B cell (primary cell): ENCODE results near the gene FBLN2. TPM values are rescaled to one million over a fixed set of nuclear protein-coding genes. Genes with fewer than 3 reads are reported as not detected.

Experiments
- ATAC-seq: fragments of 200-7000 bp; cut with Tn5 transposase; one replicate; pipeline ENCODE4 v1.10.0; 2021; ENCODE audit warnings: low read depth, mild to moderate bottlenecking, moderate number of reproducible peaks, moderate library complexity
- CTCF ChIA-PET: fragments of 350-600 bp; sonication (Branson Sonifier 250); formaldehyde crosslinking; loops from one replicate; lab custom pipeline; 2021; ENCODE audit warnings: antibody characterized with exemption, inconsistent platforms; lab: Charles Lee
- POLR2A ChIA-PET: fragments of 350-600 bp; sonication (Branson Sonifier 250); formaldehyde crosslinking; loops from one replicate; lab custom pipeline; 2021; ENCODE audit warnings: antibody characterized with exemption; lab: Charles Lee
- DNase-seq: peaks from one replicate; pipeline ENCODE4 v3.0.0; 2013
- H2AFZ ChIP-seq: 2 replicates; pipeline ENCODE4 v1.6.1; 2012; ENCODE audit warnings: mild to moderate bottlenecking, low read depth, low read length; ENCODE audit not compliant: insufficient read depth, poor library complexity, severe bottlenecking
- H3K27ac ChIP-seq, 2 donors: 1 replicate in 1 of 2; 2 replicates in 1 of 2; pipeline ENCODE4 v1.5.1; 2012 to 2013; ENCODE audit warnings: low read length in 2 of 2, mild to moderate bottlenecking in 2 of 2, moderate library complexity in 1 of 2
- H3K27me3 ChIP-seq, 4 experiments: fragments of 200-600 bp in 1 of 4; sonication (generic) in 1 of 4; replicated peaks in 1 of 4; 1 replicate in 2 of 4; 2 replicates in 2 of 4; pipeline versions ENCODE4 v1.6.1 to v1.7.0; 2013 to 2016; ENCODE audit warnings: low read length in 3 of 4, mild to moderate bottlenecking in 2 of 4, mixed read lengths in 1 of 4, moderate library complexity in 1 of 4; ENCODE audit not compliant: insufficient read depth in 4 of 4, control insufficient read depth in 3 of 4; ENCODE audit errors: control extremely low read depth in 1 of 4
- H3K36me3 ChIP-seq, 2 experiments: replicated peaks in 1 of 2; 1 replicate in 1 of 2; 2 replicates in 1 of 2; pipeline versions ENCODE4 v1.6.1 to v1.7.1; 2013; ENCODE audit warnings: low read length in 1 of 2; ENCODE audit not compliant: insufficient read depth in 2 of 2, control insufficient read depth in 1 of 2; ENCODE audit errors: control extremely low read depth in 1 of 2, extremely low read depth in 1 of 2
- H3K4me1 ChIP-seq, 2 donors: fragments of 200-600 bp in 1 of 2; sonication (generic) in 1 of 2; 1 replicate in 1 of 2; 2 replicates in 1 of 2; pipeline versions ENCODE4 v1.5.1 to v1.6.1; 2013 to 2017; ENCODE audit warnings: low read length in 2 of 2; ENCODE audit not compliant: control insufficient read depth in 2 of 2, insufficient read depth in 2 of 2
- H3K4me2 ChIP-seq: replicated peaks from 2 replicates; pipeline ENCODE3; 2012; ENCODE audit warnings: mild to moderate bottlenecking, low read depth, low read length; ENCODE audit not compliant: poor library complexity, severe bottlenecking
- H3K4me3 ChIP-seq, 5 experiments: fragments of 200-600 bp in 1 of 5; sonication (generic) in 1 of 5; 1 replicate in 3 of 5; 2 replicates in 2 of 5; pipeline versions ENCODE4 v1.5.1 to v1.7.0; 2011 to 2016; ENCODE audit warnings: low read length in 4 of 5, mild to moderate bottlenecking in 4 of 5, low read depth in 2 of 5, control low read depth in 1 of 5, moderate library complexity in 1 of 5; ENCODE audit not compliant: insufficient read depth in 1 of 5; ENCODE audit errors: control extremely low read depth in 1 of 5, extremely low read depth in 1 of 5
- H3K79me2 ChIP-seq: fragments of 200-600 bp; sonication (generic); one replicate; pipeline ENCODE4 v1.6.0; 2016; ENCODE audit warnings: low read length; ENCODE audit not compliant: control insufficient read depth, insufficient read depth
- H3K9ac ChIP-seq: fragments of 200-600 bp; sonication (generic); 2 replicates; pipeline ENCODE4 v1.6.1; 2017; ENCODE audit warnings: mild to moderate bottlenecking, low read length, moderate library complexity
- H3K9me3 ChIP-seq, 3 donors: one replicate each; pipeline versions ENCODE4 v1.6.1 to v1.7.1; 2013; ENCODE audit warnings: low read length in 2 of 3; ENCODE audit not compliant: control insufficient read depth in 2 of 3, insufficient read depth in 1 of 3; ENCODE audit errors: control extremely low read depth in 1 of 3
- H4K20me1 ChIP-seq: 2 replicates; pipeline ENCODE4 v1.6.0; 2012; ENCODE audit warnings: mild to moderate bottlenecking, low read length; ENCODE audit not compliant: insufficient read depth, control insufficient read depth, poor library complexity, severe bottlenecking
- H3K27ac Mint-ChIP-seq: one replicate; pipeline ENCODE4 v1.8.0; 2021; ENCODE audit warnings: mixed read lengths
- H3K27me3 Mint-ChIP-seq: one replicate; pipeline ENCODE4 v1.8.0; 2021; ENCODE audit warnings: mixed read lengths
- H3K4me1 Mint-ChIP-seq: one replicate; pipeline ENCODE4 v1.8.0; 2021; ENCODE audit warnings: mixed read lengths
- H3K4me3 Mint-ChIP-seq: one replicate; pipeline ENCODE4 v1.8.0; 2021; ENCODE audit warnings: mixed read lengths
- H3K9me3 Mint-ChIP-seq: one replicate; pipeline ENCODE4 v1.8.0; 2022; ENCODE audit warnings: mixed read lengths; ENCODE audit not compliant: insufficient read depth
- CTCF ChIP-seq: fragments of 200-600 bp; IDR thresholded peaks from one replicate; pipeline ENCODE4 v1.8.0; 2022; ENCODE audit warnings: antibody characterized with exemption, mild to moderate bottlenecking
- EZH2 ChIP-seq: IDR thresholded peaks from 2 replicates; pipeline ENCODE4 v1.6.1; 2012; ENCODE audit warnings: borderline replicate concordance, low read depth, mild to moderate bottlenecking, moderate library complexity, low read length; ENCODE audit not compliant: insufficient read depth, poor library complexity, severe bottlenecking
- WGBS: methylation state at CpG from one replicate; pipeline ENCODE4 v1.1.5; 2013; ENCODE audit warnings: missing lambda C conversion rate; ENCODE audit not compliant: insufficient coverage; 5-methylcytosine and 5-hydroxymethylcytosine counted together
- intact Hi-C: fragments of 100-400 bp; cut with micrococcal nuclease; formaldehyde crosslinking; loops from one replicate; pipeline ENCODE4 v1.10.0; 2022
- polyA plus RNA-seq: library from polyadenylated mRNA; depleted of rRNA; stranded (reverse); fragments of >200 nt; gene quantifications from 2 replicates; pipeline ENCODE4 v1.2.3, GENCODE V29; 2012
- total RNA-seq, 2 donors: library from RNA; stranded (reverse); fragments of 120-200 nt in 1 of 2; gene quantifications; 1 replicate in 1 of 2; 2 replicates in 1 of 2; pipeline versions ENCODE4 v1.2.3 to v1.2.4, GENCODE V29; 2013 to 2022

FBLN2 gene
- total and polyA plus RNA-seq, 2 donors (not counting 1 experiment from before 2014, with no cell fraction given): 3.6 to 8.2 TPM

GRCh38 chr3:13563321-13563720 lies 14.4 kb downstream of the FBLN2 start:
- no peak overlapping the region for H3K9ac ChIP-seq
- H3K4me2 ChIP-seq: no peak overlapping the region
- H3K27me3 ChIP-seq: no peaks in the 10 kb centered on the region
- ATAC-seq: no peak
- Mint-ChIP-seq H3K9me3 (no peaks in the 10 kb centered on the region), H3K27me3 (peaks cover 5% of the 10 kb centered on the region), H3K27ac (no peak overlapping the region), H3K4me3 (no peak overlapping the region), H3K4me1 (peaks cover 4% of the 10 kb centered on the region)
- no peaks in the 10 kb centered on the region for H3K36me3 ChIP-seq
- WGBS: 90% methylated on average over 10 of the region's 10 CpGs
- CTCF ChIA-PET: interaction anchor here (1.5 kb wide), 1 partner anchor 85 kb away, joined by 3 read pairs; no protein-coding TSS in a partner anchor
- H3K79me2 ChIP-seq: peaks cover 6% of the 10 kb centered on the region
- H3K27ac ChIP-seq: no peak overlapping the region
- no peaks in the 10 kb centered on the region for H3K4me1 ChIP-seq
- DNase-seq: no peak
- no peaks in the 10 kb centered on the region for H3K9me3 ChIP-seq
- TF ChIP-seq CTCF (no peak), EZH2 (no peak)
- no peak overlapping the region for H2AFZ ChIP-seq
- no peak overlapping the region for H3K4me3 ChIP-seq
- intact Hi-C loops: no loop called here
- POLR2A ChIA-PET: no interaction called here
- no peaks in the 10 kb centered on the region for H4K20me1 ChIP-seq

GRCh38 chr3:13563911-13564310 lies 15.0 kb downstream of the FBLN2 start:
- Mint-ChIP-seq H3K9me3 (no peaks in the 10 kb centered on the region), H3K4me1 (peaks cover 4% of the 10 kb centered on the region), H3K27me3 (peaks cover 5% of the 10 kb centered on the region), H3K4me3 (no peak overlapping the region), H3K27ac (no peak overlapping the region)
- Histone ChIP-seq H3K9me3 (no peaks in the 10 kb centered on the region), H3K4me2 (no peak overlapping the region), H3K27ac (no peak overlapping the region), H3K36me3 (no peaks in the 10 kb centered on the region), H2AFZ (no peak overlapping the region), H3K79me2 (peaks cover 4% of the 10 kb centered on the region), H3K9ac (no peak overlapping the region), H3K4me1 (no peaks in the 10 kb centered on the region), H3K27me3 (no peaks in the 10 kb centered on the region), H4K20me1 (no peaks in the 10 kb centered on the region), H3K4me3 (no peak overlapping the region)
- no peak for ATAC-seq
- DNase-seq: no peak
- no peak for TF ChIP-seq EZH2
- no peak for TF ChIP-seq CTCF
- ChIA-PET POLR2A (no interaction called here), CTCF (interaction anchor here (1.5 kb wide), 1 partner anchor 84 kb away, joined by 3 read pairs; no protein-coding TSS in a partner anchor)
- intact Hi-C loops: no loop called here
- 95% methylated on average over 3 of the region's 5 CpGs for WGBS
